ENCODE data around the gene COL6A1.

Gene COL6A1

GRCh38 chr21:45989355-45990048, 7.9 kb downstream of the COL6A1 start:
- Histone ChIP-seq H3K4me3 (ENCODE audit: control insufficient read depth in 1 of 7, extremely low read depth in 1 of 7, insufficient read depth in 4 of 7, low read depth in 2 of 7, low read length in 6 of 7) (no peak overlapping the region), H3K27me3 (replicated peaks in 2 of 5; ENCODE audit: control insufficient read depth in 4 of 5, insufficient read depth in 5 of 5, low read length in 4 of 5) (peaks cover 0 to 8% (median 2%) of the 10 kb centered on the region in 5 experiments), H3K27ac (ENCODE audit: insufficient read depth in 1 of 2, low read depth in 1 of 2, low read length in 2 of 2, poor library complexity in 1 of 2, severe bottlenecking in 2 of 2) (no peak overlapping the region), H3K4me1 (ENCODE audit: control extremely low read depth in 1 of 4, control insufficient read depth in 4 of 4, insufficient read depth in 4 of 4, low read length in 3 of 4) (peaks cover 0 to 2% (median 0%) of the 10 kb centered on the region in 4 experiments), H3K9me3 (ENCODE audit: control extremely low read depth in 1 of 5, control insufficient read depth in 4 of 5, insufficient read depth in 2 of 5, low read depth in 1 of 5, low read length in 4 of 5) (no peaks in the 10 kb centered on the region), H3K36me3 (ENCODE audit: control insufficient read depth in 4 of 4, insufficient read depth in 4 of 4, low read length in 3 of 4) (no peaks in the 10 kb centered on the region)
- ChIA-PET CTCF (no interaction called here), POLR2A (no interaction called here)
- DNase-seq = no peak
- WGBS (ENCODE audit: insufficient coverage) = 93% methylated on average over 14 of the region's 32 CpGs

GRCh38 chr21:45990049-45990711, 8.6 kb downstream of the COL6A1 start:
- H3K36me3 ChIP-seq (ENCODE audit: control insufficient read depth in 4 of 4, insufficient read depth in 4 of 4, low read length in 3 of 4) = no peaks in the 10 kb centered on the region
- WGBS (ENCODE audit: insufficient coverage) = 92% methylated on average over 22 of the region's 30 CpGs
- peaks cover 0 to 1% (median 0%) of the 10 kb centered on the region in 5 experiments for H3K27me3 ChIP-seq (replicated peaks in 2 of 5; ENCODE audit: control insufficient read depth in 4 of 5, insufficient read depth in 5 of 5, low read length in 4 of 5)
- no peak overlapping the region for H3K27ac ChIP-seq (ENCODE audit: insufficient read depth in 1 of 2, low read depth in 1 of 2, low read length in 2 of 2, poor library complexity in 1 of 2, severe bottlenecking in 2 of 2)
- H3K9me3 ChIP-seq (ENCODE audit: control extremely low read depth in 1 of 5, control insufficient read depth in 4 of 5, insufficient read depth in 2 of 5, low read depth in 1 of 5, low read length in 4 of 5) = no peaks in the 10 kb centered on the region
- DNase-seq = no peak
- ChIA-PET POLR2A (no interaction called here), CTCF (no interaction called here)
- H3K4me3 ChIP-seq (ENCODE audit: control insufficient read depth in 1 of 7, extremely low read depth in 1 of 7, insufficient read depth in 4 of 7, low read depth in 2 of 7, low read length in 6 of 7) = no peak overlapping the region
- H3K4me1 ChIP-seq (ENCODE audit: control extremely low read depth in 1 of 4, control insufficient read depth in 4 of 4, insufficient read depth in 4 of 4, low read length in 3 of 4) = peaks cover 0 to 2% (median 0%) of the 10 kb centered on the region in 4 experiments

DNA sequence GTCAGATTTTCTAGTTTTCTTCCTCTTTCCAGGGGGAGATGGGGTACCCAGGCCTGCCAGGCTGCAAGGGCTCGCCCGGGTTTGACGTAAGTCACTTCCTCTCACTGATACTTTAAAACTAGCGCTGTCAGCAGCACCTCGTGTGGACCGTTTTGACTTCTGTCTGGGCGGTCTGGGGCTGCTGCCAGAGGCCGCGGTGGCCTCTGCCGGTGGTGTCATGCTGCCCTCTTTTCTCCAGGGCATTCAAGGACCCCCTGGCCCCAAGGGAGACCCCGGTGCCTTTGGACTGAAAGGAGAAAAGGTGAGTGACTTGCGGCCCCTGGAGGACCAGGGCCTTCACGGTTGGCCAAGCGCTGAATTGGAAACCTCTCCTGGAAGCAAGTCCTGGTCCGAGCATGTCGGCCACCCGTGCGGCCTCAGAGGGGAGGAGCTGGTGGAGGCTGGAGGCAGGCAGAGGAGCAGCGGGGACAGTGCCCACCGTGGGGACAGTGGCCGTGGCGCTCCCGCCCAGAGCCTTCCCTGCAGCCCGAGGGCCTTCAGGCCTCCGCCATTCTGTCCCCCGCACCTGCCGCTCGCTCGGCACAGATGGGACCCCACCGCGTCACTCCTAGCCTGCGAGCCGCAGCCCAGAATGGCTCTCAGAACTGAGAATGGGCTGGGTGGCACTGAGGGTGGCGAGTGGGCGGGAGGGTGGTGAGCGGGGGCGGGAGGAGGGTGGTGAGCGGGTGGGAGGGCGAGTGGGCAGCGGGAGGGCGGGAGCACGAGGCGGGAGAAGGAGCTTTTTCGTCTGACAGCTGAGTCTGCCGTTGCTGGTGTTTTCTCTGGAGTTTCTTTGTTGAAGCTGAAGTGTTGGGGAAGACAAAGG, 9.4 kb downstream of the COL6A1 start:
- Histone ChIP-seq H3K4me3 (ENCODE audit: control insufficient read depth in 1 of 7, extremely low read depth in 1 of 7, insufficient read depth in 4 of 7, low read depth in 2 of 7, low read length in 6 of 7) (no peak overlapping the region), H3K36me3 (ENCODE audit: control insufficient read depth in 4 of 4, insufficient read depth in 4 of 4, low read length in 3 of 4) (no peaks in the 10 kb centered on the region), H3K4me1 (ENCODE audit: control extremely low read depth in 1 of 4, control insufficient read depth in 4 of 4, insufficient read depth in 4 of 4, low read length in 3 of 4) (peaks cover 0 to 2% (median 0%) of the 10 kb centered on the region in 4 experiments), H3K9me3 (ENCODE audit: control extremely low read depth in 1 of 5, control insufficient read depth in 4 of 5, insufficient read depth in 2 of 5, low read depth in 1 of 5, low read length in 4 of 5) (no peaks in the 10 kb centered on the region), H3K27me3 (replicated peaks in 2 of 5; ENCODE audit: control insufficient read depth in 4 of 5, insufficient read depth in 5 of 5, low read length in 4 of 5) (no peaks in the 10 kb centered on the region), H3K27ac (ENCODE audit: insufficient read depth in 1 of 2, low read depth in 1 of 2, low read length in 2 of 2, poor library complexity in 1 of 2, severe bottlenecking in 2 of 2) (no peak overlapping the region)
- POLR2A ChIA-PET = no interaction called here
- 80% methylated on average over 35 of the region's 45 CpGs for WGBS (ENCODE audit: insufficient coverage)
- CTCF ChIA-PET = no interaction called here
- DNase-seq = no peak

- POLR2A ChIA-PET = no interaction called here
- Histone ChIP-seq H3K27me3 (replicated peaks in 2 of 5; ENCODE audit: control insufficient read depth in 4 of 5, insufficient read depth in 5 of 5, low read length in 4 of 5) (no peaks in the 10 kb centered on the region), H3K27ac (ENCODE audit: insufficient read depth in 1 of 2, low read depth in 1 of 2, low read length in 2 of 2, poor library complexity in 1 of 2, severe bottlenecking in 2 of 2) (no peak overlapping the region), H3K36me3 (ENCODE audit: control insufficient read depth in 4 of 4, insufficient read depth in 4 of 4, low read length in 3 of 4) (no peaks in the 10 kb centered on the region), H3K9me3 (ENCODE audit: control extremely low read depth in 1 of 5, control insufficient read depth in 4 of 5, insufficient read depth in 2 of 5, low read depth in 1 of 5, low read length in 4 of 5) (no peaks in the 10 kb centered on the region), H3K4me1 (ENCODE audit: control extremely low read depth in 1 of 4, control insufficient read depth in 4 of 4, insufficient read depth in 4 of 4, low read length in 3 of 4) (peaks cover 0 to 2% (median 0%) of the 10 kb centered on the region in 4 experiments), H3K4me3 (ENCODE audit: control insufficient read depth in 1 of 7, extremely low read depth in 1 of 7, insufficient read depth in 4 of 7, low read depth in 2 of 7, low read length in 6 of 7) (no peak overlapping the region)
- CTCF ChIA-PET = interaction anchor here (1.7 kb wide), 1 partner anchor 22 kb away, joined by 4 read pairs; no protein-coding TSS in a partner anchor
- DNase-seq = no peak
- WGBS (ENCODE audit: insufficient coverage) = 97% methylated on average over 13 of the region's 18 CpGs
These were observed 10.2 kb downstream of the COL6A1 start for GRCh38 chr21:45991606-45992300.

GRCh38 chr21:45992301-45993209, 11.0 kb downstream of the COL6A1 start:
- POLR2A ChIA-PET = no interaction called here
- H3K27me3 ChIP-seq (replicated peaks in 2 of 5; ENCODE audit: control insufficient read depth in 4 of 5, insufficient read depth in 5 of 5, low read length in 4 of 5) = no peaks in the 10 kb centered on the region
- no peak overlapping the region for H3K27ac ChIP-seq (ENCODE audit: insufficient read depth in 1 of 2, low read depth in 1 of 2, low read length in 2 of 2, poor library complexity in 1 of 2, severe bottlenecking in 2 of 2)
- H3K4me3 ChIP-seq (ENCODE audit: control insufficient read depth in 1 of 7, extremely low read depth in 1 of 7, insufficient read depth in 4 of 7, low read depth in 2 of 7, low read length in 6 of 7) = no peak overlapping the region
- no peaks in the 10 kb centered on the region for H3K36me3 ChIP-seq (ENCODE audit: control insufficient read depth in 4 of 4, insufficient read depth in 4 of 4, low read length in 3 of 4)
- H3K9me3 ChIP-seq (ENCODE audit: control extremely low read depth in 1 of 5, control insufficient read depth in 4 of 5, insufficient read depth in 2 of 5, low read depth in 1 of 5, low read length in 4 of 5) = no peaks in the 10 kb centered on the region
- no peak for DNase-seq
- WGBS (ENCODE audit: insufficient coverage) = 97% methylated on average over 29 of the region's 32 CpGs
- CTCF ChIA-PET = interaction anchor here (1.7 to 1.8 kb wide), 2 partner anchors 19 to 23 kb away, joined by 4 read pairs; no protein-coding TSS in a partner anchor
- peaks cover 0 to 2% (median 0%) of the 10 kb centered on the region in 4 experiments for H3K4me1 ChIP-seq (ENCODE audit: control extremely low read depth in 1 of 4, control insufficient read depth in 4 of 4, insufficient read depth in 4 of 4, low read length in 3 of 4)
